SIG-M5 treated with dmso at 0.1 percent for 504 hours (cell line): ENCODE data around the gene ASIC4.

ENCODE experiments used
- DNase-seq: peaks from one replicate; lab custom pipeline; 2025; ENCODE audit not compliant: unreplicated experiment; lab: John Stamatoyannopoulos, UW

The ASIC4 gene

GRCh38 chr2:219565130-219566080 lies 51.1 kb downstream of the ASIC4 start:
- no peak for DNase-seq

DNA sequence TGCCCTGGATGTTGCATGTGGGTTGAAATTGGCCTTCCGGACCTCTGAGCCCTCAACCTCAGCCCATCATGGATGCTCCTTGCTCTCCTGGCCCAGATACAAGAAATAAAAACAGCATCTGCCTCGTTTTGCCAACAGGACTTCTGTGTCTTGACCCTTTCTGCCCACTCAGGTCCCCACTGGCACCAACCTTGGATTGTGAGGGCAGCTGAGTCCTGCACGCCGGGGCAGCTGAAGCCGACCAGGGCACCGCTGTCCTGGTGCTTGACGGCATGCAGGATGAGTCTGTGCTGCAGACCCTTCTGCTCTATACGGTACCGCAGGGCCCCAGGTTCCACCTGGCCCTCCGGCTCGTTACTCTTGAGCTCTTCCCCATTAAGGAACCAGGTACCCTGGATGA lies 52.4 kb downstream of the ASIC4 start:
- DNase-seq = no peak

- no peak for DNase-seq
These were observed 52.8 kb downstream of the ASIC4 start for GRCh38 chr2:219567131-219567530.

DNA sequence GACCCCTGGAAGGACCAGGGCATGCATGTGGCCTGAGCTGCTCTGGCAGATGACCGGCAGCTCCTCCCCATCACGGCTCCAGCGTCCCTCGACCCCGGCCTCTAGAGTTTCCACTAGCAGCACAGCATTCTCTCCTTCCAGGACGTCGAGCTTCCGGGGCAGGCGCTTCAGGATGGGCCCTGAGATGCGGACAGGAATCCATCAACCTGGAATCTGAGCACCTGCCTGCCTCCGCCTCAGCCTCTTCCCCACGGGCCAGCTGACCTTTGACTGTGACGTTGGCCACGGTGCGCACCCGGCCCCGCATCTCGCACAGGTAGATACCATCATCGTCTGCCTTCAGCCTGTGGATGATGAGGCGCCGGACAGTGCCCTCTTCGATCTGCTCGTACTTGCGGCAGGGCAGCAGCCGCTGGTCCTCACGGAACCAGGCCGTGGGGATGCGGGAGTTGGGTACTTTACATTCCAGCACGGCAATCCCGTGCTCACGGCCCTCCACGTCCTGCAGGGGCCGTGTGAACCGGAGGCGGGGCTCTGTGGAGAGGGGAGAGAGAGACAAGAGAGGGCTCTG lies 53.6 kb downstream of the ASIC4 start:
- no peak for DNase-seq

DNA sequence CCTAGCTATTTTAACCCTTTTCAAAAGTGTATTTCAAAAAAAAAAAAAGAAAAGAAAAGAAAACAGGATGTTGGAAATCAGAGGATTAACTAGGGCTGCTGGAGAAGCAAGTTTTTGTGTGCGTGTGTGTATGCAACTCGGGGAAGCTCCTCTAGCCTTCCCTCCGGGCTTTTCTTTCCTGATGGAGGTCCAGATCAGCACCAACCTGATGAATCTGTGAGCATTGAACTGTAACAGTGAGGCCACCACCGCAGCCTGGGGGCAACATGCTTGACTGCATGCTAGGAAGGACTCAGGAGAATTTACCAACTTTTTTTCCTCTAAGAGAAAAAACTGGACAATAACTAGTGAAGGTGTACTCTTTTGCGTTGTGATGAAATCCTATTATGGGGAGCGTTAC lies 54.8 kb downstream of the ASIC4 start:
- DNase-seq = no peak

- DNase-seq = no peak
These were observed 55.4 kb downstream of the ASIC4 start for GRCh38 chr2:219569635-219570034.

DNA sequence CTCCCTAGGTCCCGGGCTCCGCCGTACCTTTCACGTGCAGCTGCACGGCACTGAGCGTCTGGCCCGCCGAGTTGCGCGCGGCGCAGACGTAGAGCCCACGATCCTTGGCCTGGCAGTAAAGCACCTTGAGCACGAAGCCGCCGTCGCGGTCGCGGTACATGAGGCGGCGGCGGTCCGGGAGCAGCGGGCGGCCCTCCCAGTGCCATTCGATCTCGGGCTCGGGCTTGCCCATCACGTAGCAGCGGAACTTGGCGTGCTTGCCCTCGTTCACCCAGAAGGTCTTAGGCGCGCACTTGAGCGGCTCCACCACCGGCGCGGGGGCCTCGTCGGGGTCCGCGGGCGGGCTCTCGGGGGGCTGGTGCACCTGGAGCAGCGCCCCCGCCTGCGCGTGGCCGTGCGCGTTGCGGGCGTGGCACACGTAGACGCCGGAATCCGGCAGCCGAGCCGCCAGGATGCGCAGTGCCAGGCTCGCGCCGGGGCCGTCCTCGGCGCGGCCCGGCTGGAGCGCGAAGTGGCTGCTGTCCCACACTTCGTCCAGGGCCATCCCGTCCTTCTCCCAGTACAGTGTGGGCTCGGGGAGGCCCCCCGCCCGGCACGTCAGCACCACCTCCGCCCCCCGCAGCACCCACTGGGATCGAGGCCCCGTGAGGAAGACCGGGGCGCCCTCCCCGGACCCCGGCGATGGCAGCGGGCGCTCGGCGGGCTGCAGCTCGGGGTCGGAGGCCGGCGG lies 56.1 kb downstream of the ASIC4 start:
- no peak for DNase-seq

GRCh38 chr2:219570924-219571310 lies 56.6 kb downstream of the ASIC4 start:
- DNase-seq = no peak

DNA sequence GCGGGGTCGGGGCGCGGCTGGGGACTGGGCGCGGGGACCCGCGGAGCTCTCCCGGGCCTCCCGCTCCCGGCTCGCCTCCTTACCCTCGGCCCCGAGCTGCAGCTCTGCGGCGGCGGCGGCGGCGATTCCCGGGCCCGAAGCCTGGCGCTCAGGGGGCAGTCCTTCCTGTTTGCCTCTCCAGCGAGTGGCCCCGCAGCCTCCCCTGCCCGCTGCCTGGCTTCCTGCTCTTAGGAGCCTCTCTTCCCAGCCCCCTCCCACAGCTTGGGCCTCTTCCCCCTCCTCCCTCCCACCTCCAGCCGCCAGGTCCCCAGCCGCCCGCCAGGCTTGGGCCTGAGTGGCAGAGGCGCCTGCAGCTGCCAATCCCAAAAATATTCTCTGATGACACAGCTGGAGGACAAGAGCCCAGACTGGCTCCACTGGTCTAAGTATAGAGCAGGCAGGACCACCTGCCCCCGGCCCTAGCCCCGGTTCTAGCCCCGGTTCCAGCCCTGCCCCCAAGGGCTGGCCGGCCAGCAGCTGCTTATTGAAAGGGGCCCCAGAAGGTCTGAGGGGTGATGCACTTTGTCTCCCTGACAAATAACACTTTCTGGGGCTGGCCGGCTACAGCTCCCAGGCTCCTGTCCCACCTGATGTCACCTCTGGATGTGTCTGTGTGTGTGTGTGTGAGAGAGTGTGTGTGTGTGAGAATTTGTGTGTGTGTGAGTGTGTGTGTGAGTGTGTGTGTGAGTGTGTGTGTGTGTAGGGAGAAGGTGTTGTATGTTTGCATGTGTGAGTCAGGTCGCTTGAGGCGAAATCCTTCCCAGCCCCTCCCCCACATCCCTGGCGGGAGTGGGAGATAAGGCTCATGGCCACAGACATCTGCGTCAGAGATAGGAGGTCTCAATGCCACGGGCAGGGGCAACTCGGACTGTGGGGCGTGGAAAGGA lies 57.3 kb downstream of the ASIC4 start, which contains the start of gene OBSL1:
TSS of gene OBSL1 (minus strand) at position 229 of the 926 bp plus-strand sequence. CDS start 307 bp downstream, outside the sequence.
- DNase-seq = peak; percentile 25

- DNase-seq = no peak
These were observed 58.1 kb downstream of the ASIC4 start, which contains the start of gene INHA for GRCh38 chr2:219572237-219573001. INHA (plus strand) TSS chr2:219572310; CDS start chr2:219572375, 65 bp downstream.

GRCh38 chr2:219573166-219573565 lies 58.9 kb downstream of the ASIC4 start:
- no peak for DNase-seq

DNA sequence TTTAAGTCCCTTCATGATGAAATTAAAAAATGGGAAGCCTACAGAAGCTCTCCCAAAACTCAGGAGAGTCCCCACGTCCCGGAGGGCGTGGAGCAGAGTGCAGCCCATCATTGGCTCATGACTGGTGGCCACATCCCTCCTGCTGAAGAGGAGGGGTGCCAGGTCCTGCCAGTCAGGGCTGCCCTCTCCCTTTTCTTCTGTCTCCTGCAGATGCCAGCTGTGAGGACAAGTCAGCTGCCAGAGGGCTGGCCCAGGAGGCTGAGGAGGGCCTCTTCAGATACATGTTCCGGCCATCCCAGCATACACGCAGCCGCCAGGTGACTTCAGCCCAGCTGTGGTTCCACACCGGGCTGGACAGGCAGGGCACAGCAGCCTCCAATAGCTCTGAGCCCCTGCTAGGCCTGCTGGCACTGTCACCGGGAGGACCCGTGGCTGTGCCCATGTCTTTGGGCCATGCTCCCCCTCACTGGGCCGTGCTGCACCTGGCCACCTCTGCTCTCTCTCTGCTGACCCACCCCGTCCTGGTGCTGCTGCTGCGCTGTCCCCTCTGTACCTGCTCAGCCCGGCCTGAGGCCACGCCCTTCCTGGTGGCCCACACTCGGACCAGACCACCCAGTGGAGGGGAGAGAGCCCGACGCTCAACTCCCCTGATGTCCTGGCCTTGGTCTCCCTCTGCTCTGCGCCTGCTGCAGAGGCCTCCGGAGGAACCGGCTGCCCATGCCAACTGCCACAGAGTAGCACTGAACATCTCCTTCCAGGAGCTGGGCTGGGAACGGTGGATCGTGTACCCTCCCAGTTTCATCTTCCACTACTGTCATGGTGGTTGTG lies 60.4 kb downstream of the ASIC4 start:
- no peak for DNase-seq

GRCh38 chr2:219575566-219576504 lies 61.6 kb downstream of the ASIC4 start:
- DNase-seq = no peak

DNA sequence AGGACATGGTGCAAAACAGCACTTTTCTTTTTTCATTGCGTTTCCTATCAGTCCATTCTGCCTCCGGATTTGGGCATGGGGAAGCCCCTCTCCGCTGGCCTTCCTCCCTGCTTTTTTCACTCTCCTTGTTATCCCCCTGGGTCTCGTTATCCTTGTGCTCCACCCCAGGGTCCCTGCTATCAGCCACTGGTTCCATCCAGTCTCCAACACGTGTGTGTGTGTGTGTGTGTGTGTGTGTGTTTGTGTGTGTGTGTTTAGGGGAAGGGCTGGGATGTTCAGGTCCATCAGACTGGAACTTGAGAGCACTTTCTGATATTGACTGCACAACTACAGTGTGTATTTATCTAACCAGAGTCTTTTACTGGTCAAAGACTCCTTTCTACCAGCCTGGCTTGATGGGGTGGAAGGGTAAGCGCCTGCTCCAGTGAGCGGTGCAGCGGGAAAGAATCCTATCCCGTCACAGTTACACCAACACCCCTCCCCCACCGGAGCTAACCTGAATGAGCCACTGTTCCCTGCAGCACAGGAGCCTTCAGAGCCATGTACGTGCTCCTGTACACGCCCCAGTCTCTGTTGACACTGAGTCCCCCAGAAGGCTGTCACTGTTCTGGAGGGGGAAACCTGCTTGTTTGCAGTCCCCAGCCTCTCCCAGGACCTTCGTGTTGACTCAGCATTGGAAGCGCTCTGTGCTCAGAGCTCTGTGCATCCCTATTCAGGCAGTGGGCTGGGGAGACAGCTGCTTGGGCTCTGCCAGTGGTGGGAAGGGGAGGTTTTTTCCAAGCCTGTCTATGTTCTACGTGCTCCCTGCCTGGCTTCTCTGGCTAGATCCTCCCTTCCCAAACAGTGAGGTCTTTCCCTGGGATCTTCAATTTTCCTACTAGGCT lies 62.5 kb downstream of the ASIC4 start:
- no peak for DNase-seq

DNA sequence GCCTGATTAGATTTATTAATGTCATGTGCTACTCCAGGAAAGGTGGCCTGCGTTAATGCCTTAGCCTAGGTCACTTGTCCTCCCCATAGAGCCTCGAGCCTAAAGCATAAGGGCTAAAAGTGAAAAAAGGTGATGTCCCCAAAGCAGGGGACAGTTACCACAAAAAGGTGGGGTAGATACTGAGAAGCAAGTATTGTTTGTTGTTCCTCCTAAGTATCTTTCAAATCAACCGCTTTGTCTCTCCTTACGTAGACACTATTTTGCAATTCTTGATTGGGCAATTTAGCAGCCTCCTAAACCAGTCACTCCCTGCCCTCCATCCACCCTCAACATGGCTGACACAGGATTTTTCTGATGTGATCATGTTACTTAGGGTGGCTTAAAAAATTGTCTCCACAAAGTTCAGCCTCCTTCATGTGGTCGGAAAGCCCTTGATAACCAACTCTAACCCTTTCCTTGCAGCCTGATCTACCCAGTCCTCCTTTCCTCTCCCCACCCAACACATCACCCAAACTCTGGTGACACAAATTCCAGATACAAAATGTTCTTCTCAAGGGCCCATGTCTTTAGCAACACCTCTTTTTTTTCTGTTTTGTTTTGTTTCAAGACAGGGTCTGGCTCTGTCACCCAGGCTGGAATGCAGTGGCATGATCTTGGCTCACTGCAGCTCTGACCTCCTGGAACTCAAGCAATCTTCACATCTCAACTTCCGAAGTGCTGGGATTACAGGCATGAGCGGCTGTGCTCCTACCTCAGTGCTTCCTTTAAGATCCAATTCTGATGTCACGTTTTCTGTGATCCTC lies 64.7 kb downstream of the ASIC4 start:
- DNase-seq = peak; percentile 81

DNA sequence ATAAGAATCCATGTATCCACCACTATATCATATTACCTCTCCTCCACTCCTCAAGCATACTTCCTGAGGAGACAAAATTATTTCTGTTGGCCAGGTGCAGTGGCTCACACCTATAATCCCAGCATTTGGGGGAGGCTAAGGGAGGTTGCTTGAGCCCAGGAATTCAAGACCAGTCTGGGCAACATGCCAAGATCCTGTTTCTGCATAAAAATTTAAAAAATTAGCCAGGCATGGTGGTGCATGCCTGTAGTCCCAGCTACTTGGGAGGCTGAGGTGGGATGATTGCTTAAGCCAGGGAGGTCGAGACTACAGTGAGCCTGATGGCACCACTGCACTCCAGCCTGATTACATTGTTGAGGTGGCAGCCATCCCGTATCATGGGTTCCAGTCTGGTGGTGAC lies 67.1 kb downstream of the ASIC4 start:
- DNase-seq = no peak
